HG03521 (cell line): ENCODE results near the gene SERPINF2.
"Not testable (repeated sequence)": the region's sequence is repeated elsewhere in the genome, so short reads cannot be mapped to it uniquely, and the experiment has no call there.

Experiments
- ATAC-seq: cut with Tn5 transposase; IDR thresholded peaks from one replicate; pipeline ENCODE4 v1.9.1; 2021; ENCODE audit warnings: mild to moderate bottlenecking, moderate library complexity; ENCODE audit not compliant: unreplicated experiment

Gene SERPINF2

GRCh38 chr17:1742371-1743087 lies at the start of gene SERPINF2:
Gene SERPINF2, plus strand, starts transcription at chr17:1742871. Its CDS starts 2,125 bp downstream, at chr17:1744996.
- no peak for ATAC-seq

- ATAC-seq: no peak
Observed at GRCh38 chr17:1693339-1693738, 49.3 kb upstream of the SERPINF2 start.

GRCh38 chr17:1695365-1695764 lies 47.3 kb upstream of the SERPINF2 start:
- ATAC-seq: no peak

GRCh38 chr17:1697681-1698080 lies 45.0 kb upstream of the SERPINF2 start:
- ATAC-seq: no peak

- not testable (repeated sequence) for ATAC-seq
Observed at GRCh38 chr17:1699891-1700290, 42.8 kb upstream of the SERPINF2 start.

GRCh38 chr17:1703063-1703462 lies 39.6 kb upstream of the SERPINF2 start:
- ATAC-seq: no peak

GRCh38 chr17:1705004-1705403 lies 37.7 kb upstream of the SERPINF2 start:
- ATAC-seq: no peak

- no peak for ATAC-seq
Observed at GRCh38 chr17:1707107-1707506, 35.6 kb upstream of the SERPINF2 start.

DNA sequence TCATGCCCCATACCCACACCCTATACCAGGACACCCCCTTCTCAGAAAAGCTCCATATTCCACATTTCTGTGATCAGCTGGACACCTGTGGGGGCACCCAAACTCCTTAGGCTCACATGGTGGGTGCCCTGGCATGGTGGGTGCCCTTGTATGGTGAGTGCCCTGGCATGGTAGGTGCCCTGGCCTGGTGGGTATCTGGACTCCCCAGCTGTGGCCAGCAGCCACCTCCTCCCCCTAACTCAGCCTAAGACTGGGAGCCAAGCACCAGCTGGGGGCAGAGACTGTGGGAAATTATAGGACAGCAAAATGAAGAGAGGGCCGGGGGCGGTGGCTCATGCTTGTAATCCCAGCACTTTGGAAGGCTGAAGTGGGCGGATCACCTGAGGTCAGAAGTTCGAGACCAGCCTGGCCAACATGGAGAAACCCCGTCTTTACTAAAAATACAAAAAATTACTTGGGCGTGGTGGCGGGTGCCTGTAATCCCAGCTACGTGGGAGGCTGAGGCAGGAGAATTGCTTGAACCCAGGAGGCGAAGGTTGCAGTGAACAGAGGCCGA lies 33.8 kb upstream of the SERPINF2 start:
- ATAC-seq: not testable (repeated sequence)

DNA sequence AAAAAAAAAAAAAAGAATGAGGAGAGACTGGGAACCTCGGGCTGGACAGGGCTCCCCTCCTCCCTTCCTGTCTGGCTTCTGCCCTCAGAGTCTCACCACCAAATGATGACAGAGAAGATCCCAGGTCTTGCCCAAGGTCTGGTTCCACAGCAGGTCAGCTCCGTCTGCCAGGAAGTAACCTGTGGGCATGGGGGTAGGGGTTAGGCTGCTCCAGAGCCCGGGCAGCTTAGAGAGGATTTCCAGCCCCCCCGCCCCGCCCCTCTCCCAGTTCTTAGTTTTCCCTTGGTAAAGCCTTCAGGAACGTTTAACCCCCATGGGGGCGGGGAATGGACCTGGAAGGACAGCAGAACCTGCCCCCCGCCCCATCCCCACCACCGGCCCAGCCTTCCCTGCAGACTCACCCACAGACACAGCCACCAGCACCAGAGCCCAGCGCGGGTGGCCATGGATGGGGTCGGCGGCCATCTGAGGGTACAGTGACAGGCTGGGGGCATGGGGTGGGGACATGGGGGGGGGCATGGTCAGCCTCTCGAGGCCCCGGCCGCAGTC lies 33.2 kb upstream of the SERPINF2 start:
- no peak for ATAC-seq

DNA sequence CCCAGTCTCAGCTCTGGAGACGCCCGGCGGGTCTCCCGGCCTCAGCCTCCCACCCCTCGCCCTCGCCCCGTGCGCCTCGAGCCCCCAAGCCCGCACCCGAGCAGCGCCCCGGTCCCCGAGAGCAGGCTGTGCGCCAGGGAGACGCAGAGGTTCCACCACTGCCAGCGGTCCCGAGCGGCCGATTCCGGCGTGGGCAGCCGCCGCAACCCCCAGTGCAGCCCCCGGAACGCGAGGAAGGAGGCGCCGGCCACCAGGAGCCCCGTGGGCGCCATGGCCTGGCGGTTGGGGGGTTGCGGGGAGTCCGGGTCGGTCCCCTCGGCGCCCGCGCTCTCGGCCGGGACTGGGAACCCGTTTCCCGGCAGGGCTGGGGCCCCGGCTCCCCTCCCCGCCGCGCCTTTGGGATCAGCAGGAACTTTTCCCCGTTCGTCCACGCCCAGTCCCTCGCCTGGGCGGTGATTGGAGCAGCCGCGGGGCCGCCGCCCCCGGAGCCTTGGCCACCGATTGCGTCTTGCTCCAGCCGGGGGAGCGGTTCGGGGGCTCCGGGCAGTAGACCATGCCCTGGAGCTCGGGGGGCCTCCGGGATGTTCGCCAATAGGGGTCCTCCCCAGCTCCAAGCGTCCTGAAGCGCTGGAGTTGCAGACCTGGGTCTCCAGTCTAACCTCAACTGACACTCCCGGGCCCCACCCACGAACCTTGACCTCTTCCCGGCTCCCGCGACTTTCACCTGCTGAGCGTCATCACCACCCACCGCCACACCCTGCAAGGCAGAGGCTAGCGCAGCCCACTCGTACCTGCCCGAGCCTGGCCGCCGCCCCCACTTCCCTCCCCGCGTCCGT lies 32.5 kb upstream of the SERPINF2 start, which contains the start of gene TLCD2:
Gene TLCD2 (minus strand): TSS at position 407 of the 836 bp plus-strand sequence. CDS start 135 bp downstream, at position 272.
- no peak for ATAC-seq

GRCh38 chr17:1710807-1711553 lies 31.7 kb upstream of the SERPINF2 start:
- ATAC-seq: no peak

DNA sequence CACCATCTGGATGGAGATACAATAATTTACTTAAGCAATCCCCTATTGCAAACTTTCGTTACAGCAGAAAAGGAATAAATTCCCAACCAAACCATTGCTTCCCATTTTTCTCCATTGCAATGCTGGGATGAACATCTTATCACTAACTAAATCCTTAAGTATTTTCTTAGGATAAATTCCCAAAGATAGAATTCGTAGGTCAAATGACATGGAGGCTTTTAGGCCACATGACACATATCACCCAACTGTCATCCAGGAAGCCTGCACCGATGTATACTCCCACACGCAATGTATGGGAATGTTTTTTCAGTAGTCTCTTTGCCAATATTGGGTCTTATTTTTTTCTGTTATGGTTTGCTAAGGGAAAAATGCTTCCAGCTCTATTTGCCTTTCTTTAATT lies 30.9 kb upstream of the SERPINF2 start:
- ATAC-seq: no peak

- ATAC-seq: no peak
Observed at GRCh38 chr17:1712271-1712670, 30.4 kb upstream of the SERPINF2 start.

GRCh38 chr17:1713160-1713877 lies 29.4 kb upstream of the SERPINF2 start:
- ATAC-seq: no peak

DNA sequence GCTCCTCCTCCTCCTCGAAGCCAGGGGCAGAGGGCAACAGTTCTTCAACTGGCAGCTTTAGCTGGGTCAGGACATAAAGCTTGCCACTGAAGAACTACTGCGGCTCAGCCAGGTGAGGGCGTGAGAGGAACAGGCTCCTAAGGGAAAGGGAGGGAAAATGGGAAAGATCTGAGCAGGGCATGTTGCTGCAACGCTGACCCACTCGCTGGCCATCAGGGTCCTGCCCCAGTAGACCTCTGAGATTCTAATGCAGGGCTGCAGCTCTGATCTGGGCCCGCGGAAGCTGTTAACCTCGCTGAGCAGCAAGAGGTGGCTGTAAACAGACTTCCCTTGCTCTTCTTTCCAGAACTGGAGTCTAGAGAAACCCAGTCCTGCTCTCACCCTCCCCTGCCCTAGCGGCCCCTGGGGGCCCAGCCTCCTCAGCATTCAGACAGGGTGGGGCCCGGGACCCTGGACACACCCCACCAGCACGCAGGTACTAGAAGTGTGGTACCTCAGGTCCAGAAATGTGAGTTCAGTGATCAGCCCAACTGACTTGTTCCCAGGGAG lies 28.7 kb upstream of the SERPINF2 start:
- no peak for ATAC-seq

- no peak for ATAC-seq
Observed at GRCh38 chr17:1714427-1714979, 28.2 kb upstream of the SERPINF2 start.

GRCh38 chr17:1714980-1715802 lies 27.5 kb upstream of the SERPINF2 start:
- ATAC-seq: no peak

DNA sequence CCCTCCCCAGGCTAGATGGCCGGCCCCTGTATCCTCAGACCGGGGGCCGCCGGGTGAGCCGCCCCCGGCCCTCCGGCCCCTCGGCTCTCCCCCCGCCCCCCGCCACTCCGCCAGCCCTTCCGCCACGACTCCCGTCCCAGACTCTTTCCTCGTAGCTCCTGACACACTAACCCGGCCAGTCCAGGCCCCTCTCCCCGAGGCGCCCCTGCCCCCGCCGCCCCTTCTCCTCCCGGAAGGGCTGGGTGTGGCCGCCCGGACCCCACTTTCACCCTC lies 26.9 kb upstream of the SERPINF2 start:
- ATAC-seq: no peak
